B cell (primary cell): ENCODE measurements around the gene HPS3. TPM values are rescaled to one million over a fixed set of nuclear protein-coding genes. Genes with fewer than 3 reads are reported as not detected.

Experiments used
- ATAC-seq: fragments of 200-7000 bp; cut with Tn5 transposase; one replicate; pipeline ENCODE4 v1.10.0; 2021; ENCODE audit warnings: low read depth, mild to moderate bottlenecking, moderate number of reproducible peaks, moderate library complexity
- CTCF ChIA-PET: fragments of 350-600 bp; sonication (Branson Sonifier 250); formaldehyde crosslinking; loops from one replicate; lab custom pipeline; 2021; ENCODE audit warnings: antibody characterized with exemption, inconsistent platforms; lab: Charles Lee
- POLR2A ChIA-PET: fragments of 350-600 bp; sonication (Branson Sonifier 250); formaldehyde crosslinking; loops from one replicate; lab custom pipeline; 2021; ENCODE audit warnings: antibody characterized with exemption; lab: Charles Lee
- DNase-seq: peaks from one replicate; pipeline ENCODE4 v3.0.0; 2013
- H2AFZ ChIP-seq: 2 replicates; pipeline ENCODE4 v1.6.1; 2012; ENCODE audit warnings: mild to moderate bottlenecking, low read depth, low read length; ENCODE audit not compliant: insufficient read depth, poor library complexity, severe bottlenecking
- H3K27ac ChIP-seq, 2 donors: 1 replicate in 1 of 2; 2 replicates in 1 of 2; pipeline ENCODE4 v1.5.1; 2012 to 2013; ENCODE audit warnings: low read length in 2 of 2, mild to moderate bottlenecking in 2 of 2, moderate library complexity in 1 of 2
- H3K27me3 ChIP-seq, 4 experiments: fragments of 200-600 bp in 1 of 4; sonication (generic) in 1 of 4; replicated peaks in 1 of 4; 1 replicate in 2 of 4; 2 replicates in 2 of 4; pipeline versions ENCODE4 v1.6.1 to v1.7.0; 2013 to 2016; ENCODE audit warnings: low read length in 3 of 4, mild to moderate bottlenecking in 2 of 4, mixed read lengths in 1 of 4, moderate library complexity in 1 of 4; ENCODE audit not compliant: insufficient read depth in 4 of 4, control insufficient read depth in 3 of 4; ENCODE audit errors: control extremely low read depth in 1 of 4
- H3K36me3 ChIP-seq, 2 experiments: replicated peaks in 1 of 2; 1 replicate in 1 of 2; 2 replicates in 1 of 2; pipeline versions ENCODE4 v1.6.1 to v1.7.1; 2013; ENCODE audit warnings: low read length in 1 of 2; ENCODE audit not compliant: insufficient read depth in 2 of 2, control insufficient read depth in 1 of 2; ENCODE audit errors: control extremely low read depth in 1 of 2, extremely low read depth in 1 of 2
- H3K4me1 ChIP-seq, 2 donors: fragments of 200-600 bp in 1 of 2; sonication (generic) in 1 of 2; 1 replicate in 1 of 2; 2 replicates in 1 of 2; pipeline versions ENCODE4 v1.5.1 to v1.6.1; 2013 to 2017; ENCODE audit warnings: low read length in 2 of 2; ENCODE audit not compliant: control insufficient read depth in 2 of 2, insufficient read depth in 2 of 2
- H3K4me2 ChIP-seq: replicated peaks from 2 replicates; pipeline ENCODE3; 2012; ENCODE audit warnings: mild to moderate bottlenecking, low read depth, low read length; ENCODE audit not compliant: poor library complexity, severe bottlenecking
- H3K4me3 ChIP-seq, 5 experiments: fragments of 200-600 bp in 1 of 5; sonication (generic) in 1 of 5; 1 replicate in 3 of 5; 2 replicates in 2 of 5; pipeline versions ENCODE4 v1.5.1 to v1.7.0; 2011 to 2016; ENCODE audit warnings: low read length in 4 of 5, mild to moderate bottlenecking in 4 of 5, low read depth in 2 of 5, control low read depth in 1 of 5, moderate library complexity in 1 of 5; ENCODE audit not compliant: insufficient read depth in 1 of 5; ENCODE audit errors: control extremely low read depth in 1 of 5, extremely low read depth in 1 of 5
- H3K79me2 ChIP-seq: fragments of 200-600 bp; sonication (generic); one replicate; pipeline ENCODE4 v1.6.0; 2016; ENCODE audit warnings: low read length; ENCODE audit not compliant: control insufficient read depth, insufficient read depth
- H3K9ac ChIP-seq: fragments of 200-600 bp; sonication (generic); 2 replicates; pipeline ENCODE4 v1.6.1; 2017; ENCODE audit warnings: mild to moderate bottlenecking, low read length, moderate library complexity
- H3K9me3 ChIP-seq, 3 donors: one replicate each; pipeline versions ENCODE4 v1.6.1 to v1.7.1; 2013; ENCODE audit warnings: low read length in 2 of 3; ENCODE audit not compliant: control insufficient read depth in 2 of 3, insufficient read depth in 1 of 3; ENCODE audit errors: control extremely low read depth in 1 of 3
- H4K20me1 ChIP-seq: 2 replicates; pipeline ENCODE4 v1.6.0; 2012; ENCODE audit warnings: mild to moderate bottlenecking, low read length; ENCODE audit not compliant: insufficient read depth, control insufficient read depth, poor library complexity, severe bottlenecking
- H3K27ac Mint-ChIP-seq: one replicate; pipeline ENCODE4 v1.8.0; 2021; ENCODE audit warnings: mixed read lengths
- H3K27me3 Mint-ChIP-seq: one replicate; pipeline ENCODE4 v1.8.0; 2021; ENCODE audit warnings: mixed read lengths
- H3K4me1 Mint-ChIP-seq: one replicate; pipeline ENCODE4 v1.8.0; 2021; ENCODE audit warnings: mixed read lengths
- H3K4me3 Mint-ChIP-seq: one replicate; pipeline ENCODE4 v1.8.0; 2021; ENCODE audit warnings: mixed read lengths
- H3K9me3 Mint-ChIP-seq: one replicate; pipeline ENCODE4 v1.8.0; 2022; ENCODE audit warnings: mixed read lengths; ENCODE audit not compliant: insufficient read depth
- CTCF ChIP-seq: fragments of 200-600 bp; IDR thresholded peaks from one replicate; pipeline ENCODE4 v1.8.0; 2022; ENCODE audit warnings: antibody characterized with exemption, mild to moderate bottlenecking
- EZH2 ChIP-seq: IDR thresholded peaks from 2 replicates; pipeline ENCODE4 v1.6.1; 2012; ENCODE audit warnings: borderline replicate concordance, low read depth, mild to moderate bottlenecking, moderate library complexity, low read length; ENCODE audit not compliant: insufficient read depth, poor library complexity, severe bottlenecking
- WGBS: methylation state at CpG from one replicate; pipeline ENCODE4 v1.1.5; 2013; ENCODE audit warnings: missing lambda C conversion rate; ENCODE audit not compliant: insufficient coverage; 5-methylcytosine and 5-hydroxymethylcytosine counted together
- intact Hi-C: fragments of 100-400 bp; cut with micrococcal nuclease; formaldehyde crosslinking; loops from one replicate; pipeline ENCODE4 v1.10.0; 2022
- polyA plus RNA-seq: library from polyadenylated mRNA; depleted of rRNA; stranded (reverse); fragments of >200 nt; gene quantifications from 2 replicates; pipeline ENCODE4 v1.2.3, GENCODE V29; 2012
- total RNA-seq, 2 donors: library from RNA; stranded (reverse); fragments of 120-200 nt in 1 of 2; gene quantifications; 1 replicate in 1 of 2; 2 replicates in 1 of 2; pipeline versions ENCODE4 v1.2.3 to v1.2.4, GENCODE V29; 2013 to 2022

Gene HPS3
- total and polyA plus RNA-seq, 2 donors (not counting 1 experiment from before 2014, with no cell fraction given), result 28.9 to 48.1 TPM

DNA sequence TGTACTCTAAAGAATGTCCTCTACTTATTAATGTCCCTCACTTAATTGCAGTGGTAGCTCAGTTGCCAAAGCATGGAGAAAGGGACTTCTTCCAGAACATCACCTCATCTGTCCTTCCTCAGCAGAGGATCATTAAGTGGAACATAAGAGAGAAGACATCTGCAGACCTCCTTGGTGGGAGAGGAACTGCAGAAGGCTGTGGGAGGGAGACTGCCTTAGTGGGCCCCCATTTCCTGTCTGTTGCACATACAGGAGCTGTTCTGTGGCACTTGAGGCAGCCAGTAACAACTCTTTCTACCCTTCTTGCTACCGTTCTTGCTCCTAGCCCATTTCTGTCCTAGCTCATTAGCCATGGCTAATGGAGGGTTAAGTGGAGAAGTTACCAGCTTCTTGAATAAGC lies 33.6 kb downstream of the HPS3 start:
- H3K27ac ChIP-seq, result no peak overlapping the region
- Mint-ChIP-seq H3K27me3 (no peaks in the 10 kb centered on the region), H3K9me3 (no peaks in the 10 kb centered on the region), H3K4me1 (peaks cover 9% of the 10 kb centered on the region), H3K27ac (no peak overlapping the region), H3K4me3 (no peak overlapping the region)
- intact Hi-C loops, result no loop called here
- H3K36me3 ChIP-seq, result peaks cover 6 to 81% of the 10 kb centered on the region in 2 experiments
- no CpG with 5 or more reads among the region's 1 CpG for WGBS
- peaks cover 0 to 2% (median 0%) of the 10 kb centered on the region in 3 donors for H3K9me3 ChIP-seq
- no peaks in the 10 kb centered on the region for H3K27me3 ChIP-seq
- CTCF ChIA-PET, result interaction anchor here (0.6 to 1.7 kb wide), 4 partner anchors 17 to 110 kb away, joined by 3 to 5 read pairs (median 4); no protein-coding TSS in a partner anchor
- no peaks in the 10 kb centered on the region for H4K20me1 ChIP-seq
- no peak overlapping the region for H2AFZ ChIP-seq
- POLR2A ChIA-PET, result interaction anchor here (0.5 kb wide), 1 partner anchor 136 kb away, joined by 3 read pairs; no protein-coding TSS in a partner anchor
- H3K4me3 ChIP-seq, result no peak overlapping the region
- H3K4me1 ChIP-seq, result peaks cover 4 to 5% of the 10 kb centered on the region in 2 donors
- no peak for TF ChIP-seq EZH2
- no peak for TF ChIP-seq CTCF
- peaks cover 5% of the 10 kb centered on the region for H3K79me2 ChIP-seq
- H3K9ac ChIP-seq, result no peak overlapping the region
- ATAC-seq (no peak), DNase-seq (no peak)
- no peak overlapping the region for H3K4me2 ChIP-seq

- Histone ChIP-seq H3K4me2 (no peak overlapping the region), H3K4me1 (peaks cover 4% of the 10 kb centered on the region in 2 donors), H2AFZ (no peak overlapping the region), H4K20me1 (no peaks in the 10 kb centered on the region), H3K36me3 (peaks cover 22 to 87% of the 10 kb centered on the region in 2 experiments), H3K4me3 (no peak overlapping the region), H3K79me2 (peaks cover 5% of the 10 kb centered on the region), H3K27ac (no peak overlapping the region), H3K9ac (no peak overlapping the region), H3K9me3 (peaks cover 0 to 4% (median 0%) of the 10 kb centered on the region in 3 donors), H3K27me3 (no peaks in the 10 kb centered on the region)
- H3K4me1 Mint-ChIP-seq, result peaks cover 6% of the 10 kb centered on the region
- H3K9me3 Mint-ChIP-seq, result no peaks in the 10 kb centered on the region
- H3K27ac Mint-ChIP-seq, result no peak overlapping the region
- ChIA-PET CTCF (no interaction called here), POLR2A (no interaction called here)
- DNase-seq (no peak), ATAC-seq (no peak)
- no peaks in the 10 kb centered on the region for H3K27me3 Mint-ChIP-seq
- WGBS, result no CpG with 5 or more reads among the region's 2 CpGs
- TF ChIP-seq CTCF, result no peak
- TF ChIP-seq EZH2, result no peak
- intact Hi-C loops, result no loop called here
- no peak overlapping the region for H3K4me3 Mint-ChIP-seq
These were observed 38.5 kb downstream of the HPS3 start for GRCh38 chr3:149167898-149168297.
